DOHH2 (cell line): ENCODE data around the gene LCOR.

ENCODE experiments used
- H3F3A ChIP-seq: fragments of 200-600 bp; sonication (generic), shearing (Covaris generic); 2 replicates; pipeline ENCODE4 v1.6.0; 2016; ENCODE audit warnings: antibody characterized with exemption, mild to moderate bottlenecking; ENCODE audit not compliant: control insufficient read depth, insufficient read depth
- H3K27ac ChIP-seq: fragments of 200-600 bp; sonication (generic); 2 replicates; pipeline ENCODE4 v1.5.1; 2014; ENCODE audit warnings: low read depth, mild to moderate bottlenecking, low read length, moderate library complexity
- H3K27me3 ChIP-seq: fragments of 200-600 bp; sonication (generic); 2 replicates; pipeline ENCODE4 v1.6.1; 2014; ENCODE audit warnings: mild to moderate bottlenecking, low read length, mixed read lengths; ENCODE audit not compliant: control insufficient read depth
- H3K36me3 ChIP-seq: fragments of 200-600 bp; sonication (generic); 2 replicates; pipeline ENCODE4 v1.6.1; 2014; ENCODE audit warnings: mild to moderate bottlenecking, low read length, moderate library complexity, mixed read lengths; ENCODE audit not compliant: control insufficient read depth
- H3K4me1 ChIP-seq: fragments of 200-600 bp; sonication (generic); 2 replicates; pipeline ENCODE4 v1.6.1; 2014; ENCODE audit warnings: mild to moderate bottlenecking, low read length, mixed read lengths; ENCODE audit not compliant: control insufficient read depth
- H3K4me2 ChIP-seq: fragments of 200-600 bp; sonication (generic); 2 replicates; pipeline ENCODE4 v1.6.0; 2014; ENCODE audit warnings: mild to moderate bottlenecking, low read length, moderate library complexity
- H3K4me3 ChIP-seq: fragments of 200-600 bp; sonication (generic); 2 replicates; pipeline ENCODE4 v1.5.1; 2014; ENCODE audit warnings: mild to moderate bottlenecking, low read length, mixed read lengths
- H3K79me2 ChIP-seq: fragments of 200-600 bp; sonication (generic); 2 replicates; pipeline ENCODE4 v1.6.1; 2014; ENCODE audit warnings: mild to moderate bottlenecking, low read length, mixed read lengths; ENCODE audit not compliant: control insufficient read depth
- H3K9me2 ChIP-seq: fragments of 200-600 bp; sonication (generic); replicated peaks from 2 replicates; pipeline ENCODE4 v1.6.1; 2014; ENCODE audit warnings: mild to moderate bottlenecking, low read length, mixed read lengths; ENCODE audit not compliant: control insufficient read depth
- H3K9me3 ChIP-seq: fragments of 200-600 bp; sonication (generic); 2 replicates; pipeline ENCODE4 v1.6.1; 2014; ENCODE audit warnings: antibody characterized with exemption, low read length, mixed read lengths; ENCODE audit not compliant: control insufficient read depth, insufficient read depth
- H4K20me1 ChIP-seq: fragments of 200-600 bp; sonication (generic); 2 replicates; pipeline ENCODE4 v1.6.0; 2014; ENCODE audit warnings: low read depth, mild to moderate bottlenecking, antibody characterized with exemption, low read length, moderate library complexity; ENCODE audit not compliant: control insufficient read depth, insufficient read depth
- EZH2phosphoT487 ChIP-seq: fragments of 200-600 bp; sonication (generic); IDR thresholded peaks from 2 replicates; pipeline ENCODE4 v1.6.1; 2017; ENCODE audit warnings: borderline replicate concordance, mild to moderate bottlenecking, antibody characterized with exemption, low read length, moderate library complexity, mixed read lengths
- TF ChIP-seq, protein P1 (sequence below): fragments of 200-600 bp; sonication (generic); IDR thresholded peaks from one replicate; pipeline ENCODE4 v1.5.1; 2014; ENCODE audit warnings: antibody characterized with exemption, mild to moderate bottlenecking, low read depth, low read length; ENCODE audit not compliant: poor library complexity, severe bottlenecking

The LCOR gene

DNA sequence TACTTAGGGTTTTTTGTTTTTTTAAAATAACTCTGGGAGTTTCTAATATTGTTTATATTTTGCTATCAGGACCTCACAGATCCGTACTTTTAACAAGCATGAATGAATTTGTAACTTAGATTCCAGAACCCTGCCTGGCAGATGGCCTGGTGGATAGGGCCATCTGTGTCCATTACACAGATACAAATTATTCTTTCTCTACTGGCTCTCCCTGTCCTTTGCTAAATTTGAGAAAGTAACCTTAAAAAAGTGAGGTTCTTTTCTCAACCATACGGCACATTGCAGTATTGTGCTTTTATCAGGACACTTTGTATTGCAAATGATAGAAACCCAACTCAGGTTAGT is 26.6 kb downstream of the LCOR start:
- Histone ChIP-seq H4K20me1 (peaks cover 7% of the 10 kb centered on the region; the same call in 1 of the 2 replicates), H3K79me2 (peaks cover 94% of the 10 kb centered on the region), H3K27me3 (no peaks in the 10 kb centered on the region), H3K4me2 (no peak overlapping the region), H3F3A (no peaks in the 10 kb centered on the region), H3K4me1 (peaks cover 7% of the 10 kb centered on the region), H3K9me3 (no peaks in the 10 kb centered on the region), H3K27ac (no peak overlapping the region), H3K36me3 (peaks cover 31% of the 10 kb centered on the region), H3K9me2 (no peaks in the 10 kb centered on the region), H3K4me3 (no peak overlapping the region)
- TF ChIP-seq EZH2phosphoT487, result no peak
- TF ChIP-seq, protein P1, sequence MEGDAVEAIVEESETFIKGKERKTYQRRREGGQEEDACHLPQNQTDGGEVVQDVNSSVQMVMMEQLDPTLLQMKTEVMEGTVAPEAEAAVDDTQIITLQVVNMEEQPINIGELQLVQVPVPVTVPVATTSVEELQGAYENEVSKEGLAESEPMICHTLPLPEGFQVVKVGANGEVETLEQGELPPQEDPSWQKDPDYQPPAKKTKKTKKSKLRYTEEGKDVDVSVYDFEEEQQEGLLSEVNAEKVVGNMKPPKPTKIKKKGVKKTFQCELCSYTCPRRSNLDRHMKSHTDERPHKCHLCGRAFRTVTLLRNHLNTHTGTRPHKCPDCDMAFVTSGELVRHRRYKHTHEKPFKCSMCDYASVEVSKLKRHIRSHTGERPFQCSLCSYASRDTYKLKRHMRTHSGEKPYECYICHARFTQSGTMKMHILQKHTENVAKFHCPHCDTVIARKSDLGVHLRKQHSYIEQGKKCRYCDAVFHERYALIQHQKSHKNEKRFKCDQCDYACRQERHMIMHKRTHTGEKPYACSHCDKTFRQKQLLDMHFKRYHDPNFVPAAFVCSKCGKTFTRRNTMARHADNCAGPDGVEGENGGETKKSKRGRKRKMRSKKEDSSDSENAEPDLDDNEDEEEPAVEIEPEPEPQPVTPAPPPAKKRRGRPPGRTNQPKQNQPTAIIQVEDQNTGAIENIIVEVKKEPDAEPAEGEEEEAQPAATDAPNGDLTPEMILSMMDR, result no peak

DNA sequence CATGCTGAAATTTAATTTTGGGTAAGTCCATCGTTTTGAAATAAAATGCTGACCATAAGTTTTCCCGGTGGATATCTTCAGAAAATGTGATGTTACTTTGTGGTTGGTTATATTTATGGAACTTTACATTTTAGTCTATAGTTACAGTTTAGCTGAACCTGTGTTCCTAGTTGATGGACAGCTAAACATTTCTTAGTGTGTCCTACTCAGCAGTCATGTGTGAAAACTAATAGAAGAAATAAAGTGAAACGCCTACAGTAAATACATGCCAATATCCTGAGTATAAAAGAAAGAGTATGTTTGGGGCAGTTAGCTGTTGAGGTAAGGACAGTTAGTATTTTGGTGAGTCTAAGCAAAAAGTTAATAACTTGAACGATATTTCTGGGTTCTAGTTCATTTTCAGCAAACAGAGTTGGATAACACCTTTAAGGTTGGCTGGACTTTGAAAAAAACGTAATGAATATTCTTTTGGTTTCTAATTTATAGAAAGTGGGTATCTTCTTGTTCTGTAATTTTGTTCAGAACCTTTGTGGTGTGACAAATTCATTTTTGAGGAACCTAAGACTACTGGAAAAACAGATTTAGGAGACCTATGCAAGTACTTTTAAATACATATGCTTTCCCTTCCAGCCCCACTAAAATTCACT is 28.7 kb downstream of the LCOR start:
- Histone ChIP-seq H3K4me3 (no peak overlapping the region), H3F3A (no peaks in the 10 kb centered on the region), H3K4me1 (peaks cover 7% of the 10 kb centered on the region), H3K27me3 (no peaks in the 10 kb centered on the region), H3K36me3 (peaks cover 34% of the 10 kb centered on the region), H3K4me2 (no peak overlapping the region), H3K27ac (no peak overlapping the region), H3K79me2 (peaks cover 94% of the 10 kb centered on the region), H3K9me2 (no peaks in the 10 kb centered on the region), H3K9me3 (no peaks in the 10 kb centered on the region), H4K20me1 (peaks cover 4% of the 10 kb centered on the region; the same call in 1 of the 2 replicates)
- no peak for TF ChIP-seq EZH2phosphoT487
- TF ChIP-seq, protein P1, result no peak

DNA sequence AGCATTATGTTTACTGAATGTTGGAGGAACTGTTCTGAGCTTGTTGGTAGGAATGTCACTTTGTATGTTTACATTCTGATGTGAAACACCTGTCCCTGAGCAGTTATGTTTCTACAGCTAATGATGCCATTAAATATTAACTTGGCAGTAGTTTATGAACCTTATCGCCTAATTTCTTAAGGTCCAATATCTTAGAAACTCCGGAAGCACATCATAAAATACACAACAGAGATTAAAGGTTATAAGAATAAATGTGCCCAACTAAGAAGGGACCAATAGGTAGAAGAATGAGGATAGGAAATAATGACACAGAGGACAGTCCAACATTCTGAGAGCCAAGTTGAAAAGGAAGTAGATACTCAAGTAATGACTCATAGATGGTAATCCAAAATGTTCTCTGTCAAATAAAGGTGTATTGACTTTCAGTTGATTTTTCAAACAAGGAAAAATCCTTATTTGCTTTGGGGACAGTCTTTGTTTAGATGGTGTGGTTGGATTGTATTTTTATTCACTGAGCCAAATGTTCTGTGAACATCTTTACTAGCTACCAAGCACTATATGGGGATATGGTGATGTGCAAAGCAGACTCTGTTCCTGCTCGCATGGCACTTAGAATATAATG is 31.9 kb downstream of the LCOR start:
- Histone ChIP-seq H3K4me1 (no peaks in the 10 kb centered on the region), H3K9me2 (no peaks in the 10 kb centered on the region), H3K27me3 (no peaks in the 10 kb centered on the region), H3K79me2 (peaks cover 93% of the 10 kb centered on the region), H3K36me3 (peaks cover 20% of the 10 kb centered on the region), H3F3A (no peaks in the 10 kb centered on the region), H3K4me3 (no peak overlapping the region), H3K4me2 (no peak overlapping the region), H4K20me1 (no peaks in the 10 kb centered on the region; the same call in 1 of the 2 replicates), H3K27ac (no peak overlapping the region), H3K9me3 (no peaks in the 10 kb centered on the region)
- no peak for TF ChIP-seq EZH2phosphoT487
- TF ChIP-seq, protein P1, result no peak
